Measurements from ENCODE around the gene SORCS2. TPM values are rescaled to one million over a fixed set of nuclear protein-coding genes. Genes with fewer than 3 reads are reported as not detected.

The SORCS2 gene
- total RNA-seq, 1 donor from 2014 or later, result 29.5 TPM

DNA sequence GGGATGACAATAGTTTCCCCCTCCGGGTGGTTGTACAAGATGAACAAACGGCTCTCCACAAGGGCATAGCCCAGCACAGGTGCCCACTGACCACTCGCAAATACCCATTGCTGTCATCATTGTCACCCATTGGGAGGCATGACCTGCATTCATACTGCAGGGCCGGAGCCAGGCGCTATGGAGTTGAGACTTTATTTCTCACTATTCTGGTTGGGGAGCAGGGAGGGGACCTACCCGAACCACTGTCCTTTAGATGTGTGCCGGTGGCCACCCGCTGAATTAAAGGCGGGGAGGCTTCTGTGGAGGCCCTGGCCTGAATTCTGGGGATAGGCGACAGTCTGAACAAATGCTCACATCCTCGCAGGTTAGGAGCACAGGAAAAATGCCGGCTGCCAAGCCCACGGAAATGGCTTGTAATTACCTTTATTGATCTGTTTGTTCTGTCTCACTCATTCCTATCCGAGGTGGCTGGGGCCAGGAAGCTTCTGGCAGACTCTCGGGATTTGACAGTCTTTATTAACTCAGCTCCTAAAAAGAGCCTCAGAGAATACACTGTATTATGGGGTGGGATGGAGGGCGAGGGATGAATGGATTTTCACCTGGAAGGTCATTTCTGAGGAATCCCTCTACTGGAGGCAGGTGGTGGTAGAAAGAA is 367.5 kb downstream of the SORCS2 start:
- Mint-ChIP-seq H3K4me3 (ENCODE audit: unreplicated experiment) (no peak overlapping the region), H3K36me3 (ENCODE audit: unreplicated experiment) (peaks cover 9% of the 10 kb centered on the region), H3K27ac (ENCODE audit: unreplicated experiment) (no peak overlapping the region), H3K4me1 (ENCODE audit: low read depth, unreplicated experiment) (peaks cover 5% of the 10 kb centered on the region), H3K27me3 (ENCODE audit: unreplicated experiment) (peaks cover 5% of the 10 kb centered on the region), H3K9me3 (ENCODE audit: unreplicated experiment) (peaks cover 5% of the 10 kb centered on the region)
- no peak for DNase-seq
- TF ChIP-seq, protein P1, sequence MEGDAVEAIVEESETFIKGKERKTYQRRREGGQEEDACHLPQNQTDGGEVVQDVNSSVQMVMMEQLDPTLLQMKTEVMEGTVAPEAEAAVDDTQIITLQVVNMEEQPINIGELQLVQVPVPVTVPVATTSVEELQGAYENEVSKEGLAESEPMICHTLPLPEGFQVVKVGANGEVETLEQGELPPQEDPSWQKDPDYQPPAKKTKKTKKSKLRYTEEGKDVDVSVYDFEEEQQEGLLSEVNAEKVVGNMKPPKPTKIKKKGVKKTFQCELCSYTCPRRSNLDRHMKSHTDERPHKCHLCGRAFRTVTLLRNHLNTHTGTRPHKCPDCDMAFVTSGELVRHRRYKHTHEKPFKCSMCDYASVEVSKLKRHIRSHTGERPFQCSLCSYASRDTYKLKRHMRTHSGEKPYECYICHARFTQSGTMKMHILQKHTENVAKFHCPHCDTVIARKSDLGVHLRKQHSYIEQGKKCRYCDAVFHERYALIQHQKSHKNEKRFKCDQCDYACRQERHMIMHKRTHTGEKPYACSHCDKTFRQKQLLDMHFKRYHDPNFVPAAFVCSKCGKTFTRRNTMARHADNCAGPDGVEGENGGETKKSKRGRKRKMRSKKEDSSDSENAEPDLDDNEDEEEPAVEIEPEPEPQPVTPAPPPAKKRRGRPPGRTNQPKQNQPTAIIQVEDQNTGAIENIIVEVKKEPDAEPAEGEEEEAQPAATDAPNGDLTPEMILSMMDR (IDR thresholded peaks at IDR 0.05; ENCODE audit: partially characterized antibody, unreplicated experiment), result no peak

DNA sequence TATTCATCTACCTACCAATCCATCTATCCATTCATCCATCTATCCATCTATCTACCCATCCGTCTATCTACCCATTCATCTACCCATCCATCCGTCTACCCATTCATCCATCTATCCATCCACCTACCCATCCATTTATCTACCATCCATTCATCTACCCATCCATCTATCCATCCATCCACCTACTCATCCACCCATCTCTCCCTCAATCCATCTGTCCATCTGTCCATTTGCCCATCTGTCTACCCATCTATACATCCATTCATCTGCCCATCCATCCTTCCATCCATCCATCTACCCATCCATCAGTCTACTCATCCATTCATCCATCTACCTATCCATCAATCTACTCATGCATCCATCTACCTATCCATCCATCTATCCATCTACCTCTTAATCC is 369.2 kb downstream of the SORCS2 start:
- TF ChIP-seq, protein P1 (IDR thresholded peaks at IDR 0.05; ENCODE audit: partially characterized antibody, unreplicated experiment), result no peak
- Mint-ChIP-seq H3K4me3 (ENCODE audit: unreplicated experiment) (no peak overlapping the region), H3K9me3 (ENCODE audit: unreplicated experiment) (peaks cover 2% of the 10 kb centered on the region), H3K27ac (ENCODE audit: unreplicated experiment) (no peak overlapping the region), H3K36me3 (ENCODE audit: unreplicated experiment) (peaks cover 9% of the 10 kb centered on the region), H3K4me1 (ENCODE audit: low read depth, unreplicated experiment) (peaks cover 5% of the 10 kb centered on the region), H3K27me3 (ENCODE audit: unreplicated experiment) (peaks cover 5% of the 10 kb centered on the region)
- no peak for DNase-seq

- H3K9me3 Mint-ChIP-seq (ENCODE audit: unreplicated experiment), result peaks cover 2% of the 10 kb centered on the region
- H3K4me1 Mint-ChIP-seq (ENCODE audit: low read depth, unreplicated experiment), result peaks cover 5% of the 10 kb centered on the region
- H3K27ac Mint-ChIP-seq (ENCODE audit: unreplicated experiment), result no peak overlapping the region
- peaks cover 4% of the 10 kb centered on the region for H3K27me3 Mint-ChIP-seq (ENCODE audit: unreplicated experiment)
- TF ChIP-seq, protein P1 (IDR thresholded peaks at IDR 0.05; ENCODE audit: partially characterized antibody, unreplicated experiment), result no peak
- H3K36me3 Mint-ChIP-seq (ENCODE audit: unreplicated experiment), result no peaks in the 10 kb centered on the region
- DNase-seq, result no peak
- no peak overlapping the region for H3K4me3 Mint-ChIP-seq (ENCODE audit: unreplicated experiment)
These were observed 371.9 kb downstream of the SORCS2 start for GRCh38 chr4:7564242-7564641.

DNA sequence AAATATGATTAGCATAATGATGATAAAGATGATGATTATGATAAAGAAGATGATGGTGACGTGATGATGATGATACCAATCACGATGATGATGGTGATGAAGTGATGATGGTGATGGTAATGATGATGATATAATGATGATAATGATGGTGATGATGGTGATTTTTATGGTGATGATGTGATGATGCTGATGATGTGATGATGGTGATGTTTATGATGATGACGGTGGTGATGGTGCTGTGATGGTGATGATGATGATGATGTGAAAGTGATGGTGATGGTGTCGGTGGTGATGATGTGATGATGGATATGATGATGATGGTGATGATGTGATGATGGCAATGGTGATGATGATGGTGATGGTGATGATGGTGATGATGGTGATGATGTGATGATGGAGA is 373.1 kb downstream of the SORCS2 start:
- TF ChIP-seq, protein P1 (IDR thresholded peaks at IDR 0.05; ENCODE audit: partially characterized antibody, unreplicated experiment), result no peak

More for the DNA sequence above, 373.1 kb downstream of the SORCS2 start:
- H3K27ac Mint-ChIP-seq (ENCODE audit: unreplicated experiment), result no peak overlapping the region
- H3K4me3 Mint-ChIP-seq (ENCODE audit: unreplicated experiment), result no peak overlapping the region
- H3K36me3 Mint-ChIP-seq (ENCODE audit: unreplicated experiment), result no peaks in the 10 kb centered on the region
- peaks cover 4% of the 10 kb centered on the region for H3K27me3 Mint-ChIP-seq (ENCODE audit: unreplicated experiment)
- H3K4me1 Mint-ChIP-seq (ENCODE audit: low read depth, unreplicated experiment), result peaks cover 4% of the 10 kb centered on the region
- no peak for DNase-seq
- H3K9me3 Mint-ChIP-seq (ENCODE audit: unreplicated experiment), result no peaks in the 10 kb centered on the region
